Stimulated activated memory B cell treated with anti-CD40 and anti-IgM and Interleukin-4, amounts not matched to agents 10 μg/mL and 1 μg/mL and 100 μg/mL, for 72 hours (primary cell): ENCODE results near the gene TRIM32.
A peak's percentile ranks its signal among the peaks of the same experiment; 100 is the strongest.

Experiments
- ATAC-seq: fragments of 150-1000 bp; cut with Tn5 transposase; 2 replicates; pipeline ENCODE4 v1.10.0; 2021
- H3K27ac Mint-ChIP-seq: one replicate; pipeline ENCODE4 v1.8.0; 2022; ENCODE audit warnings: mild to moderate bottlenecking, mixed read lengths
- H3K27me3 Mint-ChIP-seq: one replicate; pipeline ENCODE4 v1.8.0; 2022; ENCODE audit warnings: mixed read lengths
- H3K36me3 Mint-ChIP-seq: one replicate; pipeline ENCODE4 v1.8.0; 2022; ENCODE audit warnings: mixed read lengths
- H3K4me1 Mint-ChIP-seq: one replicate; pipeline ENCODE4 v1.8.0; 2022; ENCODE audit warnings: mixed read lengths
- H3K4me3 Mint-ChIP-seq: one replicate; pipeline ENCODE4 v1.8.0; 2022; ENCODE audit warnings: mild to moderate bottlenecking, moderate library complexity, mixed read lengths
- H3K9me3 Mint-ChIP-seq: one replicate; pipeline ENCODE4 v1.8.0; 2022; ENCODE audit warnings: mixed read lengths

The TRIM32 gene

GRCh38 chr9:116713271-116713670 lies 26.2 kb downstream of the TRIM32 start:
- Mint-ChIP-seq H3K27ac (no peak overlapping the region), H3K4me3 (no peak overlapping the region), H3K27me3 (no peaks in the 10 kb centered on the region), H3K36me3 (no peaks in the 10 kb centered on the region), H3K9me3 (no peaks in the 10 kb centered on the region), H3K4me1 (no peaks in the 10 kb centered on the region)
- ATAC-seq, result no peak

- Mint-ChIP-seq H3K27me3 (no peaks in the 10 kb centered on the region), H3K9me3 (no peaks in the 10 kb centered on the region), H3K27ac (no peak overlapping the region), H3K4me1 (no peaks in the 10 kb centered on the region), H3K36me3 (no peaks in the 10 kb centered on the region), H3K4me3 (no peak overlapping the region)
- ATAC-seq, result no peak
These were observed 28.6 kb downstream of the TRIM32 start for GRCh38 chr9:116715751-116716150.

GRCh38 chr9:116716438-116716837 lies 29.3 kb downstream of the TRIM32 start:
- Mint-ChIP-seq H3K9me3 (no peaks in the 10 kb centered on the region), H3K36me3 (no peaks in the 10 kb centered on the region), H3K27ac (no peak overlapping the region), H3K27me3 (no peaks in the 10 kb centered on the region), H3K4me3 (no peak overlapping the region), H3K4me1 (no peaks in the 10 kb centered on the region)
- no peak for ATAC-seq

GRCh38 chr9:116717150-116717549 lies 30.0 kb downstream of the TRIM32 start:
- Mint-ChIP-seq H3K36me3 (no peaks in the 10 kb centered on the region), H3K27ac (no peak overlapping the region), H3K9me3 (no peaks in the 10 kb centered on the region), H3K27me3 (no peaks in the 10 kb centered on the region), H3K4me3 (no peak overlapping the region), H3K4me1 (no peaks in the 10 kb centered on the region)
- ATAC-seq, result no peak

GRCh38 chr9:116718111-116718510 lies 31.0 kb downstream of the TRIM32 start:
- Mint-ChIP-seq H3K36me3 (no peaks in the 10 kb centered on the region), H3K4me3 (no peak overlapping the region), H3K4me1 (no peaks in the 10 kb centered on the region), H3K27me3 (no peaks in the 10 kb centered on the region), H3K27ac (no peak overlapping the region), H3K9me3 (no peaks in the 10 kb centered on the region)
- no peak for ATAC-seq

- H3K27me3 Mint-ChIP-seq, result no peaks in the 10 kb centered on the region
These were observed 33.0 kb downstream of the TRIM32 start for GRCh38 chr9:116720111-116720510.

GRCh38 chr9:116721411-116721810 lies 34.3 kb downstream of the TRIM32 start:
- Mint-ChIP-seq H3K27ac (no peak overlapping the region), H3K4me3 (no peak overlapping the region), H3K4me1 (no peaks in the 10 kb centered on the region), H3K9me3 (no peaks in the 10 kb centered on the region), H3K27me3 (no peaks in the 10 kb centered on the region), H3K36me3 (no peaks in the 10 kb centered on the region)
- ATAC-seq, result no peak

More at GRCh38 chr9:116720111-116720510, 33.0 kb downstream of the TRIM32 start:
- no peak overlapping the region for H3K27ac Mint-ChIP-seq
- no peaks in the 10 kb centered on the region for H3K9me3 Mint-ChIP-seq
- no peaks in the 10 kb centered on the region for H3K4me1 Mint-ChIP-seq
- no peak for ATAC-seq
- no peaks in the 10 kb centered on the region for H3K36me3 Mint-ChIP-seq
- H3K4me3 Mint-ChIP-seq, result no peak overlapping the region

GRCh38 chr9:116721944-116722343 lies 34.8 kb downstream of the TRIM32 start:
- no peaks in the 10 kb centered on the region for H3K4me1 Mint-ChIP-seq
- H3K4me3 Mint-ChIP-seq, result no peak overlapping the region
- no peaks in the 10 kb centered on the region for H3K36me3 Mint-ChIP-seq
- no peaks in the 10 kb centered on the region for H3K9me3 Mint-ChIP-seq
- H3K27me3 Mint-ChIP-seq, result no peaks in the 10 kb centered on the region
- no peak for ATAC-seq
- H3K27ac Mint-ChIP-seq, result no peak overlapping the region

- Mint-ChIP-seq H3K27me3 (no peaks in the 10 kb centered on the region), H3K27ac (no peak overlapping the region), H3K4me1 (no peaks in the 10 kb centered on the region), H3K36me3 (no peaks in the 10 kb centered on the region), H3K4me3 (no peak overlapping the region), H3K9me3 (no peaks in the 10 kb centered on the region)
- ATAC-seq, result no peak
These were observed 37.0 kb downstream of the TRIM32 start for GRCh38 chr9:116724123-116724522.

- Mint-ChIP-seq H3K9me3 (no peaks in the 10 kb centered on the region), H3K4me1 (no peaks in the 10 kb centered on the region), H3K27ac (no peak overlapping the region), H3K4me3 (no peak overlapping the region), H3K27me3 (no peaks in the 10 kb centered on the region), H3K36me3 (no peaks in the 10 kb centered on the region)
- ATAC-seq, result no peak
These were observed 39.5 kb downstream of the TRIM32 start for GRCh38 chr9:116726602-116727001.

- peaks cover 10% of the 10 kb centered on the region for H3K4me1 Mint-ChIP-seq
These were observed 46.0 kb downstream of the TRIM32 start for GRCh38 chr9:116733010-116733641.

GRCh38 chr9:116736399-116737151 lies 49.5 kb downstream of the TRIM32 start:
- H3K27ac Mint-ChIP-seq, result no peak overlapping the region
- no peak for ATAC-seq
- H3K4me3 Mint-ChIP-seq, result no peak overlapping the region
- H3K36me3 Mint-ChIP-seq, result no peaks in the 10 kb centered on the region
- H3K27me3 Mint-ChIP-seq, result peaks cover 37% of the 10 kb centered on the region
- H3K9me3 Mint-ChIP-seq, result peaks cover 3% of the 10 kb centered on the region
- H3K4me1 Mint-ChIP-seq, result peaks cover 10% of the 10 kb centered on the region

More at GRCh38 chr9:116733010-116733641, 46.0 kb downstream of the TRIM32 start:
- Mint-ChIP-seq H3K27ac (no peak overlapping the region), H3K9me3 (peaks cover 3% of the 10 kb centered on the region), H3K4me3 (no peak overlapping the region), H3K27me3 (peaks cover 37% of the 10 kb centered on the region), H3K36me3 (no peaks in the 10 kb centered on the region)
- ATAC-seq, result no peak

- ATAC-seq, result peak; percentile 49
- Mint-ChIP-seq H3K27me3 (peaks cover 35% of the 10 kb centered on the region), H3K27ac (no peak overlapping the region), H3K4me1 (peaks cover 10% of the 10 kb centered on the region), H3K4me3 (no peak overlapping the region), H3K36me3 (no peaks in the 10 kb centered on the region), H3K9me3 (peaks cover 3% of the 10 kb centered on the region)
These were observed 50.0 kb downstream of the TRIM32 start for GRCh38 chr9:116737152-116737546.

- Mint-ChIP-seq H3K27ac (no peak overlapping the region), H3K4me3 (no peak overlapping the region), H3K4me1 (peaks cover 10% of the 10 kb centered on the region), H3K27me3 (peaks cover 21% of the 10 kb centered on the region), H3K36me3 (no peaks in the 10 kb centered on the region), H3K9me3 (peaks cover 3% of the 10 kb centered on the region)
- ATAC-seq, result no peak
These were observed 54.1 kb downstream of the TRIM32 start for GRCh38 chr9:116741086-116741740.

GRCh38 chr9:116741742-116742141 lies 54.6 kb downstream of the TRIM32 start:
- peaks cover 3% of the 10 kb centered on the region for H3K9me3 Mint-ChIP-seq
- H3K36me3 Mint-ChIP-seq, result no peaks in the 10 kb centered on the region
- peaks cover 16% of the 10 kb centered on the region for H3K27me3 Mint-ChIP-seq
- no peak for ATAC-seq
- H3K27ac Mint-ChIP-seq, result no peak overlapping the region
- H3K4me1 Mint-ChIP-seq, result peaks cover 7% of the 10 kb centered on the region
- no peak overlapping the region for H3K4me3 Mint-ChIP-seq

GRCh38 chr9:116749176-116749575 lies 62.1 kb downstream of the TRIM32 start:
- H3K27ac Mint-ChIP-seq, result no peak overlapping the region
- no peaks in the 10 kb centered on the region for H3K36me3 Mint-ChIP-seq
- H3K4me1 Mint-ChIP-seq, result peaks cover 6% of the 10 kb centered on the region

More at GRCh38 chr9:116749176-116749575, 62.1 kb downstream of the TRIM32 start:
- no peak overlapping the region for H3K4me3 Mint-ChIP-seq
- H3K9me3 Mint-ChIP-seq, result no peaks in the 10 kb centered on the region
- no peak for ATAC-seq
- peaks cover 13% of the 10 kb centered on the region for H3K27me3 Mint-ChIP-seq
